HG03045 (cell line): Measurements from ENCODE around the gene TBC1D20.

ENCODE experiments used
- ATAC-seq: cut with Tn5 transposase; IDR thresholded peaks from one replicate; pipeline ENCODE4 v1.9.1; 2021; ENCODE audit warnings: mild to moderate bottlenecking, moderate library complexity; ENCODE audit not compliant: unreplicated experiment

Gene TBC1D20

DNA sequence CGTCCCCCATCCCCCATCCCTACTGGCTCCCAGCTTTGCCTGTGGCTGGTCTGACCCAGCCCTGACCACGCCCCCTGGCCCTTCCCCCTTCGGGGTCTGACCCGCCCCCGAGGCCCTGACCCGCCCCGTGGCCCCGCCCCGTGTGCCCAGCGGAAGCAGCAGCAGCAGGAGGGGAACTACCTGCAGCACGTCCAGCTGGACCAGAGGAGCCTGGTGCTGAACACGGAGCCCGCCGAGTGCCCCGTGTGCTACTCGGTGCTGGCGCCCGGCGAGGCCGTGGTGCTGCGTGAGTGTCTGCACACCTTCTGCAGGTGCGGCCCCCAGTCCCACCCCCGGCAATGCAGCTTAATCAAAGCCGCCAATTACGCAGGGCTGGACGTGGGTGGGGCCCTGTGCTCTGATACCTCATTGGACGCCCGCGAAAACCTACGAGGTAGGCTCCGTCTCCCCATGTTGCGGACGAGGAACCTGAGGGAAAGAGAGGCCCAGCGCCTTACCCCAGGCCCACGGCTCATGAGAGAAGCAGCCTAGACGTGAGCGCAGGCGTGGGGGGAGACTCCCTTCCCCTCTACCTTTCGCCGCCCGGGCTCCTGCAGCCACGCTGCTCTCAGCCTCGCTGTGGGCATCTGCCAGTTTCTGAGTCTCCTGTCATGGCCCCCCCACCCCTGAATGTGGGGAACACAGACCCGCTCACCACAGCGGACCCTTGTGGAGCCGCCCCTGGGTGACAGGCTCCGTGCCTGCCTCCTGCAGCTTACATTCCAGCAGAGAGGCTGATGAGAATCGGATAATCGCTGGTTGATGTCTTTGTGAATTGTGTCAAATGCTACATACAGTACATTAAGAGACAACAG, 41.4 kb downstream of the TBC1D20 start:
- ATAC-seq = no peak

DNA sequence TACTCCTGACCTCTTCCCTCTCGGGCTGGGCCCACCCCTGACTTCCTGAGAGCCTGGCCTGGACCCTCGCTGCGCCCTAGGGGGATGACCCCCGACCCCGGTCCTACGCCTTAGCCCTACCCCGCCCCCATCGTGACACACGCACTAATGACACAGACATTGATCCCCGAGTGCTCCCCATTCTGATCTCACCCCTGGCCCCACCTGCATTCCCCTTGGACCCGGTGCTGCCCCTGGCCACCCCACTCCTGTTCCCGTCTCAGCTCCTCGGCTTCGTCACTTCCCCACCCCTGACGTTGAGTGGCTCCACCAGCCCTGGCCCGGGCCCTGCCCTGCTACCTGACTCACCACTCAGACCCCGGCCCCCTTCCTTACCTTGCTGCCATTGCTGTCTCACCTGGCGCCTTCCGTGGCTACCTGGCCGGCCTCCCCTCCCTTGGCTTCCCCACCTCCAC, 42.1 kb downstream of the TBC1D20 start:
- ATAC-seq = no peak

DNA sequence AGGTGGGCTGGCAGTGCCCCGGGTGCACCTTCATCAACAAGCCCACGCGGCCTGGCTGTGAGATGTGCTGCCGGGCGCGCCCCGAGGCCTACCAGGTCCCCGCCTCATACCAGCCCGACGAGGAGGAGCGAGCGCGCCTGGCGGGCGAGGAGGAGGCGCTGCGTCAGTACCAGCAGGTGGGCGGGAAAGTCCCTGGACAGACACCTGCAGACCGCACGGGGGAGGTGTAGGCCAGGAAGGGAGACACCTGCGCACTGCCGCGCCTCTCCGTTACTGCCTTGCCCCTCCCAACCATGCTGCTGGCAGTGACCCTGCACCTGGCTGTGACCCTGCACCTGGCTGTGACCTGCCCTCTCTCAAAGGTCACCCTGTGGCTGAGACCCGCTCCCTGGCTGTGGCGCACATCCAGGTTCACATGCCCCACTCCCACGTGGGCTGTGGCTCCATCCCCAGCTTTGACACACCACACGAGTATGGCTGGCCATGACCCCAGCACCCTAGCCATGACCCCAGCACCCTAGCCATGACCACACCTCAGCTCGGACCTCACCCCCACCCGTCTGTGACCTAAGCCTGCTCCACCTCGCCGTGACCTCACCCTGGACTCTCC, 42.7 kb downstream of the TBC1D20 start:
- ATAC-seq = no peak

DNA sequence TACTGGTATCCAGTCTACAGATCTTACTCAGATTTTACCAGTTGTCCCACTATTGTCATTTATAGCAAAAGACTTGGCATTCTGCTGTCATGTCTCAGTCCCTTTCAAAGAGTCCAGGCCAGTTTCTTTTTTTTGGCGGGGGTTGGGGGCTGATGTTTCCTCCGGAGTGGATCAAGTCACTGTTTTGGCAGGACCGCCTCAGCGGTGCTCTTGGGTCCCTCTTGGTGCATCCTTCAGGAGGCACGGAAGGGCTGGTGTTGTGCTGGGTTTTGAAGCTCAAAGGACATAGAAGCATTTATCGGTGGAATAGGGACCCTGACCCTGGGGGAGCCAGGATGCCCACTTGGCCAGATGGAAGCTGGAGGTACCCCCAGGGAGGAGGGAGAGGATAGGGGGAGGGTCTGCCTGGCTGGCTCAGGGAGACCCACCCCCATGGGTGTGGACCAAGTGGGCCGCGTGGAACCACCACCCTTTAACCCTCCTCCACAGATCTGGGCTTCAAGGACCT, 43.4 kb downstream of the TBC1D20 start:
- no peak for ATAC-seq

DNA sequence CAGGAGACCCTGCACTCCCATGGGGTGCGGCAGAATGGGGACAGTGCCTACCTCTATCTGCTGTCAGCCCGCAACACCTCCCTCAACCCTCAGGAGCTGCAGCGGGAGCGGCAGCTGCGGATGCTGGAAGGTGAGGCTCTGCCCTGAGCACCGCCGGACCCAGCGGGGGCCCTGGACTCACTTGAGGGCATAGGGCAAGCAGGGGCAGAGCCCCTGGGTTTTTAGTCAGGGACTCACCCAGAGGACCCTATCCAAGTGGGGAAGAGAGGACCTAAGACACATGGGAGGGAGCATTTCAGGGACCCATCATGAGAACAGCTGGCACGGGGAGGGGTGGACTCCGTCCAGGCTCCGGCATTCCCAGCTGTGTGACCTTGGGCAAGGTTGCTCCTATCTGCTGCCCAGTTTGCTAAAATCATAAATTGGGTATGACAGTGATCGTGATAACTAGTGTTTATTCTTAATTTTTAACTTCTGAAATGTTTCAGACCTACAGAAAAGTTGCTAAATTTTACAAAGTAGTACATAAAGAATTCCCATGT, 44.5 kb downstream of the TBC1D20 start:
- ATAC-seq = no peak

DNA sequence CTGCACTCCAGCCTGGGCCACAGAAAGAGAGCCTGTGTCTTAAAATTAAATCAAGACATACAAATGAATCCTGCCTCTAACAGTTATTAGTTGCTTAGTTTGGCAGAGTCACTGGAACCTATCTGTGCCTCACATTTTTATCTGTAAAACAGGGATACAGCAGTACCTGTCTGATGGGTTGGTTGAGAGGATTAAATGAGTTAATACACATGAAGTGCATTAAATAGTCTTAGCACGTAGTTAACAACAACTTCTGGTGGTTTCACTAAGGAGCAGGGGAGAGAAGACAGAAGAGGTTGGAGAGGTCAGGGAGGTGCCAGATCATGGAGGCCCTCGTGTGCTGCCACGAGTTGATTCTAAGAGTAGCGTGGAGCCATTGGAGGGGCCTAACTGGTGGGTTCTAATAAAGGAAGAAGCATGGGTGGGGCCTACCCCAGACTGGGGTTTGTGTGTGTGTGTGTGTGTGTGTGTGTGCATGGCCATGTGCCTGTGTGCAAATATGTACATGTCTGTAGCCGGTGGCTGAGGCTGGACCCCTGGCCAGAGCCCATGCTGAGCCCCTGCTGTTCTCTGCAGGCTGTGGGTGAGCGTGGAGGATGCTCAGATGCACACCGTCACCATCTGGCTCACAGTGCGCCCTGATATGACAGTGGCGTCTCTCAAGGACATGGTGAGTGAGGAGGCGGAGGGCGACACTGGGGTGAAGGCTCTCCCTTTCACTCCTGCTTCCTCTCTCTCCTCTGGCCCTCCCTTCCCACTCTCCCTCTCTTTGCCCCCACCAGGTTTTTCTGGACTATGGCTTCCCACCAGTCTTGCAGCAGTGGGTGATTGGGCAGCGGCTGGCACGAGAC, 45.2 kb downstream of the TBC1D20 start:
- ATAC-seq = no peak

DNA sequence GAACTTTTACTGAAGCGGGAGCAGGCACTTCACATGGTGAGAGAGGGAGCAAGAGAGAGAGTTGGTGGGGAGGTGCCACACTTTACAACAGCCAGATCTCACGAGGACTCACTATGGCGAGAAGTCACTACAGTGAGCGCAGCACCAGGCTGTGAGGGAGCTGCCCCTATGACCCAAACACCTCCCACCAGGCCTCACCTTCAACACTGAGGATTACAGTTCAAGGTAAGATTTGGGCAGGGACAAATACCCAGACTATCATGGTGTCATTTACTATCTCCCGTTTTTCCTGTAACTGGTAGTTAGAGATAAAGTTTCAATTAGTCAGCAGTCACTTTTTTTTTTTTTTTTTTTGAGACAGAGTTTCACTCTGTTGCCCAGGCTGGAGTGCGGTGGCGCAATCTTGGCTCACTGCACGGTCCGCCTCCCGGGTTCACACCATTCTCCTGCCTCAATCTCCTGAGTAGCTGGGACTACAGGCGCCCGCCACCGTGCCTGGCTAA, 46.5 kb downstream of the TBC1D20 start:
- no peak for ATAC-seq

DNA sequence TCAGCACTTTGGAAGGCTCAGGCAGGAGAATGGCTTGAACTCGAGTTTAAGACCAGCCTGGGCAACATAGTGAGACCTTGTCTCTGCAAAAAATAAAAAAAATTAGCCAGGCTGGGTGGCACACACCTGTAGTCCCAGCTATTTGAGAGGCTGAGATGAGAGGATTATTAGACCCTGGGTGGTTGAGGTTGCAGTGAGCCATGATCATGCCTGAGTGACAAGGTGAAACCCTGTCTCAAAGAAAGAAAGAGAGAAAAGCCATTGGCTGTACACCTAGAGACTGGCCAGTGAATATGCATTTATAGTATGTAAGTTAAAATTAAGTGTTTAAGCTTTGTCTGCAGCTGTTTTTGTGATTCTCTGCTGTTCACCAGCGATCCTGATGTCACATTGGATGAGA, 48.2 kb downstream of the TBC1D20 start:
- no peak for ATAC-seq

DNA sequence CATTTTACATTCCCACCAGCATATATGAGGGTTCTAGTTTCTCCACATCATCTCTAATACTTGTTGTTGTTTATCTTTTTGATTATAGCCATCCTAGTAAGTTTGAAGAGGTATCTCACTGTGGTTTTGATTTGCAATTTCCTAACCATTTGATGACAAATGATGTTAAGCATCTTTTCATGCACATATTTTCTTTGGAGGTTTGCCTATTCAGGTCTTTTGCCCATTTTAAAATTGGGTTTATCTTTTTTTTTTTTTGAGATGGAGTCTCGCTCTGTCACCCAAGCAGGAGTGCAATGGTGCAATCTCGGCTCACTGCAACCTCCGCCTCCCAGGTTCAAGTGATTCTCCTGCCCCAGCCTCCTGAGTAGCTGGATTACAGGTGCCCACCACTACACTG, 50.3 kb downstream of the TBC1D20 start:
- no peak for ATAC-seq

DNA sequence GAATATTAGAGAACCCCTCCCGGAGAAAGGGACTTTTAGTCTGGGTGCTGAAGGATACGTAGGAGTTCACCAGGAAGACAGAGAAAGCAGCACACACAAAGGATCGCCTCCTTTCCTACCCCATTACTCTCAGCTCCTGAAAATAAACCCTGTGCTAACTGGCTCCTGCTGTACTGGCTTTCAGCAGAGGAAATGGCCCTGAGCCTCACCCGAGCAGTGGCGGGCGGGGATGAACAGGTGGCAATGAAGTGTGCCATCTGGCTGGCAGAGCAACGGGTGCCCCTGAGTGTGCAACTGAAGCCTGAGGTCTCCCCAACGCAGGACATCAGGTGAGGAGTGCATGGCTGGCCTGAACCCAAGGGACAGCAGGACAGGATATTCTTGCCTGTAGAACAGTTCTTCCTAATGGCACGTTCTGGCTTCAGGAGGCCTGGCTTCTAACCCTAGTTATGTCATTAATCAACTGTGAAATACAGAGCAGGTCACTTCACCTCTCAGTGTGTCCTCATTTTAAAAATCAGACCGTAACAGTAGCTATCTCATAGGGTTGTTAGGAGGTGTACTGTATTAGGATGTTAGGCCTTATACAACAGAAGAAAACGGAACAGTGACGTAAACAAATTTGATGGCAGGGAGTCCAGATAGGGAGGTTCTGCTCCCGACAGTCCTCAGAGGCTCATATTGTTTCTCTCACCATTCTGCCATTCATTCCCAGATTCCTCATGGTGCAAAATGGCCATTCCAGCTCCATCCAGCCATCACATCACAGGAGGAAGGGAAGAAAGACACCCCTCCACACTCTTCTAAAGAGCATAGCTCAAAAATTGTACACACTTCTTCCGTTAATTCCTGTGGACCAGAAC, 52.4 kb downstream of the TBC1D20 start:
- no peak for ATAC-seq

DNA sequence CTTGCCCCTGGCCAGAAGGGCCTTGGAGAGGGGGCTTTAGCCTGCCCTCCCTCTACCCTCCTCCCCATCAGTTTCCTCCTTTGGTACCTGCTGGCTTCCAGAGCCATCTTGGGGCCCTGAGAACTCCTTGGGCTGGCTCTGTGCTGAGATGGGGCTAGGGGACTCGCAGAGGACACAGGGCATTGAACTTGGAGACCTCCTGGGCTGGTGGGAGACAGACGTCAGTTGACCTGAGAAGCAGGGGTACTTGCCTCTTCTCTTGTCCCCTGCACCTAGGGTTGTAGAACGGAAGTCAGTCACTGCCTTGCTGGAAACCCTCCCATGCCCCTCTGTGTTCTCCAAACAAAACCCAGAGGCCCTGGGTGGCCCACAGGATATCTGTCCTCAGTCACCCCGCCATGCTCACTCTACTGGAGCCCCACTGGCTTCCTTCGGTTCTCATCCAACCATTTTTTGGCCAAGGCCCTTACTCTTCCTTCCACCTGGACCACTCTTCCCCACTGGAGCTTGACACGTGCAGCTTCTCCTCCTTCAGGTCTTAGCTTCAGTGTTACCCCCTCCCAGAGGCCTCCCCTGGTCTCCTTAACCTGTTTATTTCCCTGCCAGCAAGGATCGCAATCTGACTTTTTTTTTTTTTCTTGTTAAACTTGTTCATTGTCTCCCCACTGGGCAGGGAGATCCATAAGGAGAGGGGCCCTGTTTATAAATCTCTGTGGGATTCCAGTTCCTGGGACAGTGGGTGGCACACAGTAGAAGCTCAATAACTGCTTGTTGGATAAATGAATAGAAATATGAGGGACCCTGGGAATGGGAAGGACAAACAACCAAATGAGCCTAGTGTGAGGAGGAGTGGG, 53.3 kb downstream of the TBC1D20 start:
- peak; percentile 5 for ATAC-seq

DNA sequence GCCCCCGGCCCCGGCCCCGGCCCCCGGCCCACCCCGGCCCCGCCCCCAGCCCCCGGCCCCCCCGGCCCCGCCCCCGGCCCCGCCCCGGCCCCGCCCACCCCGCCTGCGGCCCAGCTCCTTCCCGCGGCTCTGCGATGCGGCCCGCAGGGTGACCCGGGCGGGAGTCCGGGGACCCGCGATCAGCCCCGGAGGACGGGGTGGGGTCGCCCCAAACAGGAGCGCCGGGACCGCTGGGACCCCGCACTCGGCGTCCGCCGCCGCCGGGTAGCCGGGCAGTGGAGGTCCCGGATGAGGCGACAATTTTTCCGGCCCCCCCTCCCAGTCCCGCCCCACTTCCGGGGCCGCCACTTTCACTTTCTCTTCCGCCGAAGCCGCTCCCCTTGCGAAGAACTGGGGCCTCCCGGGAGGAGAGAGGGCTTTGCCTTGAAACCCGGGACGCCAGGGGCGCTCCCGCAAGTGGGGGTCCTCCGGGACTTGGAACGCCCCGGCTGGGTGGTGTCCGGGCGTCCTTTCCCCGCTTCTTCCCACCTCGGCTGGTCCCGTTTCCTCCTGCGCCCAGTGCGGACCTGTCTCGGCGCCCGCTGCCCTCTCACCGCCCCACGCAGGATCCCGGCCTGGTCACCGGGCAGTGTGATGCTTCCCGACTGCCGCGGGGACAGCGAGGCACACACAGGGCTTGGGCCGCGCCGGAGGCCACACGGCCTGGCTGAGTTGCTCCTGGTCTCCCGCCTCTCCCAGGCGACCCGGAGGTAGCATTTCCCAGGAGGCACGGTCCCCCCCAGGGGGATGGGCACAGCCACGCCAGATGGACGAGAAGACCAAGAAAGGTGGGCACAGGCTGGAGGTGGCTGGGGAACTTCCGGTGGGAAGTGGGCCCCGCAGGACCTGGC, 54.1 kb downstream of the TBC1D20 start, which contains the start of gene RBCK1:
Gene RBCK1, plus strand, starts transcription at position 347 of the 890 bp plus-strand sequence. Its CDS starts 459 bp downstream, at position 806.
- peak; percentile 71 for ATAC-seq

DNA sequence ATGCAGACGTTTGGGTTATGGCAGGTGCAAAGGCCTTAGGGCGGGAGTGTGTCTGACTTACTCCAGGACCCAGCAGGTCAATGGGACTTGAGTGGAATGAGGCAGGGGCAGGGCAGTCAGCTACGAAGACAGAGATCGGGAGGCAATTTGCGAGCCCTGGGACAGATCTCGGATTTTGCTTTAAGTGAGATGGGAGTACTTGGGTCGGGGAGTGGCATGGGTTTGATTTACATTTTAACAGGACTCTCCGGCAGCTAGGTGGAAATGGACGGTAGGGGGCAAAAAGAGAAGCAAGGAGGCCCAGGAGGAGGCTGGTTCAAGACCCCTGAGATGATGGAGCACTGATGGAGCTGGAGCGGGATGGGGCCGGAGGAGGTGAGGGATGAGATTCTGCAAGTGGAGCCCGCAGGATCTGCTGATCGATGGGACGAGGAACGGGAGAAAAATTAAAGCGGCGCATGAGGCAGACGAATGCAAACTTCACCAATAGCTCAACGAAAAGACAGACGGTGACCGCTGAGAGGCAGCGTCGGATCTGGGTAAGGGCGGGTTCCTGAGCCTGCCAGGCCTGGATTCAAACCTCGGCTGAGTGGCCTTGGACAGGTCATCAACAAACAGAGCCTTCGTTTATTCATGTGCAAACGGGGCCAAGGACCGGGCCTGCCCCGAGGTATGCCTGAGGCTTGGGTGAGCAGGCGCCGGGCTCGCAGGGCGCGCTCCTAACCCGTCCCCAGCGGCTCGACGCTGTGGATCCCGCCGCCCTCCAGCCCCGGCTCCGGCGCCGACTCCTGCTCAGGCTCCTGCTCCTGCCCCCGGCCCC, 55.0 kb downstream of the TBC1D20 start:
- ATAC-seq = peak; percentile 61

DNA sequence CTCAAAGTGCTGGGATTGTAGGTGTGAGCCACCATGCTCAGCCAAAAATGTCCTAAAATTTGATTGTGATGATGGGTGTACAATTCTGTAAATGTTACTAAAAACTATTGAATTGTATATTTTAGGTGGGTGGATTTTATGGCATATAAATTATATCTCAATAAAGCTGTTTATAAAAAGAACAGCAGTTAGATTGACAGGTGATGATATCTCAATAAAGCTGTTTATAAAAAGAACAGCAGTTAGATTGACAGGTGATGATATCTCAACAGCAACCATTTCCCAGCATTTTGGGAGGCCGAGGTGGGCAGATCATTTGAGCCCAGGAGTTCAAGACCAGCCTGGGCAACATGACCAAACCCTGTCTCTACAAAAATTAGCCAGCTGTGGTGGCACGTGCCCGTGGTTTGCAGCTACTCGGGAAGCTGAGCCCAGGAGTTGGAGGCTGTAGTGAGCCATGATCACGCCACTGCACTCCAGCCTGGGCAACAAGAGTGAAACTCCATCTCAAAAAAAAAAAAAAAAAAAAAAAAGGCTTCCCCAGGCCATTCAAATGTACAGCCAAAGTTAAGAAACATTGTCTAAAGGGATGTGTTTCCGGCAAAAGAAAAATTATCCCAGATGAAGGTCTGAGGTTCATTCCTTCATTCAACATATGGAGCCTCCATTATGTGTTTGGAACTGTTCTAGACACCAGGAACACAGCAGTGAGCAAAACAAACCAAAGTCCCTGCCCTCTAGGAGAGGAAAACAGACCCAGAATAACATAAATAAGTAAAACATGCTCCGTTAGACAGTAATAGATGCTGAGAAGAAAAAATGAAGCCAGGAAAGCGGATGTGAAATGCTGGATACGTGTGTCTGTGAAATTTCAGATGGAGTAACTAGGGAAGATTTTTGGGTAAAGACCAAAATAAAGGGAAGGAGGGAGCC, 55.9 kb downstream of the TBC1D20 start:
- no peak for ATAC-seq

DNA sequence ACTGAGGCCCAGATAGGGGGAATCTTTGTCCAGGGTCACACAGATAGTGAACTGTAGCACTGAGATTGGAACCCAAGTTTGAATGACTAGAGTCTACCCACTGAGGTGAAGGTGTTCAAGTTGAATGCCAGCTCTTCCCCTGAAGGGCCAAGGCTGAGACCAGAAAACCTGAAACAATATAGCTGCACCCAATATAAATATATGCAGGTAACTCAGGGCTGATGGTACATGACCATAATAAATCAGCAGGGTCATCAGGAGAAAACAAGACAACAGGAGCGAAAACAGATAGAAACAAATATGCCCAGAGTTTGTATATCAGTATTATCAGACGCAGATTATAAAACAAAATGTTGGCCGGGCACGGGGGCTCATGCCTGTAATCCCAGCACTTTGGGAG, 58.2 kb downstream of the TBC1D20 start:
- no peak for ATAC-seq

DNA sequence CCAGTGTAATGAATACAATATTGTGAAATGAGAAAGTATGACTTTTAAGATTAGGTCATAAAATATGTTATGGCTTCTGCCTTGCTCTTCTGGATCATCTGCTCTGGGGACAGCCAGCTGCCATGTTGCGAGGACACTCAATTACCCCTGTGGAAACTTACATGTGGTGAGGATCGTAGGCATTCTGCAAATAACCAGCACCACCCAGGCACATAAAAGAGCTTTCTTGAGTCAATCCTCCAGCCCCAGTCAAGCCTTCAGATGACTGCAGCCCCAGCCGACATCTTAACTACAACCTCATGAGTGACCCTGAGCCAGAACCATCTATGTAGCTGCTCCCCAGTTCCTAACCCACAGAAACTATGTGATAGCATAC, 58.8 kb downstream of the TBC1D20 start:
- ATAC-seq = no peak
